Measurements from ENCODE around the gene NHERF1.

Gene NHERF1

GRCh38 chr17:74777901-74778515, 29.6 kb downstream of the NHERF1 start:
- H3K79me2 ChIP-seq (ENCODE audit: insufficient read depth, low read length), result peaks cover 42% of the 10 kb centered on the region
- TF ChIP-seq EZH2 (IDR thresholded peaks at IDR 0.05; ENCODE audit: borderline replicate concordance, low read depth, low read length, severe bottlenecking) (no peak), CTCF (IDR thresholded peaks at IDR 0.05; ENCODE audit: borderline replicate concordance, extremely low read depth, low read length, poor library complexity, severe bottlenecking) (no peak)
- no peaks in the 10 kb centered on the region for H3K27me3 ChIP-seq (ENCODE audit: insufficient read depth, low read length, poor library complexity)
- peaks cover 19% of the 10 kb centered on the region for H3K36me3 ChIP-seq (ENCODE audit: insufficient read depth, low read length)
- no peaks in the 10 kb centered on the region for H3K9me3 ChIP-seq (ENCODE audit: insufficient read depth, low read length, severe bottlenecking)
- H3K4me2 ChIP-seq (ENCODE audit: insufficient read depth, low read length), result no peak overlapping the region
- no peak overlapping the region for H2AFZ ChIP-seq (ENCODE audit: low read depth, low read length)
- H3K4me3 ChIP-seq (ENCODE audit: low read depth in 1 of 2, low read length in 2 of 2), result no peak overlapping the region
- no peak overlapping the region for H3K27ac ChIP-seq (ENCODE audit: low read length)
- DNase-seq, result no peak
- H3K9ac ChIP-seq (ENCODE audit: low read depth, low read length), result no peak overlapping the region
- peaks cover 23% of the 10 kb centered on the region for H3K4me1 ChIP-seq (ENCODE audit: insufficient read depth, low read length)
- H4K20me1 ChIP-seq (ENCODE audit: insufficient read depth, low read length), result peaks cover 18% of the 10 kb centered on the region; the same call in 1 of the 2 replicates
- no peak for ATAC-seq (ENCODE audit: insufficient read depth, low read depth)

- no peaks in the 10 kb centered on the region for H3K9me3 ChIP-seq (ENCODE audit: insufficient read depth, low read length, severe bottlenecking)
- no peak for DNase-seq
- H3K4me3 ChIP-seq (ENCODE audit: low read depth in 1 of 2, low read length in 2 of 2), result no peak overlapping the region
- H3K36me3 ChIP-seq (ENCODE audit: insufficient read depth, low read length), result peaks cover 10% of the 10 kb centered on the region; the same call in 1 of the 2 replicates
- H3K27me3 ChIP-seq (ENCODE audit: insufficient read depth, low read length, poor library complexity), result no peaks in the 10 kb centered on the region
- TF ChIP-seq EZH2 (IDR thresholded peaks at IDR 0.05; ENCODE audit: borderline replicate concordance, low read depth, low read length, severe bottlenecking) (no peak), CTCF (IDR thresholded peaks at IDR 0.05; ENCODE audit: borderline replicate concordance, extremely low read depth, low read length, poor library complexity, severe bottlenecking) (no peak)
- peaks cover 9% of the 10 kb centered on the region; the same call in 1 of the 2 replicates for H4K20me1 ChIP-seq (ENCODE audit: insufficient read depth, low read length)
- no peak overlapping the region for H3K9ac ChIP-seq (ENCODE audit: low read depth, low read length)
- ATAC-seq (ENCODE audit: insufficient read depth, low read depth), result no peak
- H3K4me2 ChIP-seq (ENCODE audit: insufficient read depth, low read length), result no peak overlapping the region
- H3K4me1 ChIP-seq (ENCODE audit: insufficient read depth, low read length), result peaks cover 19% of the 10 kb centered on the region
- H2AFZ ChIP-seq (ENCODE audit: low read depth, low read length), result no peak overlapping the region
- no peak overlapping the region for H3K27ac ChIP-seq (ENCODE audit: low read length)
- H3K79me2 ChIP-seq (ENCODE audit: insufficient read depth, low read length), result peaks cover 34% of the 10 kb centered on the region
These were observed 30.5 kb downstream of the NHERF1 start for GRCh38 chr17:74778960-74779359.

GRCh38 chr17:74779501-74779900, 31.1 kb downstream of the NHERF1 start:
- peaks cover 31% of the 10 kb centered on the region for H3K79me2 ChIP-seq (ENCODE audit: insufficient read depth, low read length)
- H3K9me3 ChIP-seq (ENCODE audit: insufficient read depth, low read length, severe bottlenecking), result no peaks in the 10 kb centered on the region
- ATAC-seq (ENCODE audit: insufficient read depth, low read depth) (no peak), DNase-seq (no peak)
- no peak overlapping the region for H3K27ac ChIP-seq (ENCODE audit: low read length)
- peaks cover 19% of the 10 kb centered on the region for H3K4me1 ChIP-seq (ENCODE audit: insufficient read depth, low read length)
- no peak overlapping the region for H2AFZ ChIP-seq (ENCODE audit: low read depth, low read length)
- H3K36me3 ChIP-seq (ENCODE audit: insufficient read depth, low read length), result peaks cover 9% of the 10 kb centered on the region; the same call in 1 of the 2 replicates
- TF ChIP-seq CTCF (IDR thresholded peaks at IDR 0.05; ENCODE audit: borderline replicate concordance, extremely low read depth, low read length, poor library complexity, severe bottlenecking) (no peak), EZH2 (IDR thresholded peaks at IDR 0.05; ENCODE audit: borderline replicate concordance, low read depth, low read length, severe bottlenecking) (no peak)
- no peaks in the 10 kb centered on the region for H3K27me3 ChIP-seq (ENCODE audit: insufficient read depth, low read length, poor library complexity)
- H4K20me1 ChIP-seq (ENCODE audit: insufficient read depth, low read length), result peaks cover 8% of the 10 kb centered on the region; the same call in 1 of the 2 replicates
- no peak overlapping the region for H3K4me2 ChIP-seq (ENCODE audit: insufficient read depth, low read length)
- no peak overlapping the region for H3K4me3 ChIP-seq (ENCODE audit: low read depth in 1 of 2, low read length in 2 of 2)
- no peak overlapping the region for H3K9ac ChIP-seq (ENCODE audit: low read depth, low read length)
